Myocyte (in vitro differentiated cells): ENCODE measurements around the gene STX7. TPM values are rescaled to one million over a fixed set of nuclear protein-coding genes. Genes with fewer than 3 reads are reported as not detected.

Experiments used
- DNase-seq: peaks from one replicate; pipeline ENCODE4 v3.0.0-alpha.2; 2012; ENCODE audit warnings: low read depth
- total RNA-seq: library from RNA; depleted of rRNA; stranded (reverse); fragments of >200 nt; gene quantifications from 2 replicates; pipeline ENCODE4 v1.2.3, GENCODE V29; 2014

Gene STX7
- total RNA-seq, 1 donor from 2014 or later, result 28.3 TPM

- DNase-seq, result no peak
These were observed 98.6 kb downstream of the STX7 start for GRCh38 chr6:132414322-132414721.

- no peak for DNase-seq
These were observed 99.5 kb downstream of the STX7 start for GRCh38 chr6:132413499-132413802.

- DNase-seq, result no peak
These were observed 100.0 kb downstream of the STX7 start for GRCh38 chr6:132412656-132413498.

GRCh38 chr6:132411296-132411695 lies 101.6 kb downstream of the STX7 start:
- no peak for DNase-seq

- DNase-seq, result no peak
These were observed 102.1 kb downstream of the STX7 start for GRCh38 chr6:132410830-132411229.

- no peak for DNase-seq
These were observed 107.6 kb downstream of the STX7 start for GRCh38 chr6:132405143-132405915.

GRCh38 chr6:132404736-132405135 lies 108.2 kb downstream of the STX7 start:
- no peak for DNase-seq

GRCh38 chr6:132404330-132404729 lies 108.6 kb downstream of the STX7 start:
- DNase-seq, result no peak

GRCh38 chr6:132401618-132402285 lies 111.2 kb downstream of the STX7 start:
- DNase-seq, result no peak

- peak; percentile 57 for DNase-seq
These were observed 111.9 kb downstream of the STX7 start, which contains the start of gene MOXD1 for GRCh38 chr6:132400883-132401617. TSS of gene MOXD1 (minus strand) at chr6:132401475. CDS start at chr6:132401426, 49 bp downstream.

- DNase-seq, result no peak
These were observed 112.4 kb downstream of the STX7 start for GRCh38 chr6:132400555-132400882.

- no peak for DNase-seq
These were observed 113.4 kb downstream of the STX7 start for GRCh38 chr6:132399376-132400074.

Other genes with a start within 250 kb of the STX7 start
- gene MOXD1, start 111.6 kb downstream of the STX7 start, total RNA-seq, result 4.5 and 6.5 TPM in 2 replicates
- not detected in 2 replicates for gene TAAR9, start 25.2 kb upstream of the STX7 start, total RNA-seq
- gene TAAR8, start 39.6 kb upstream of the STX7 start, total RNA-seq, result not detected in 2 replicates
- not detected in 2 replicates for gene TAAR6, start 57.2 kb upstream of the STX7 start, total RNA-seq
- gene TAAR5, start 76.6 kb upstream of the STX7 start, total RNA-seq, result not detected in 2 replicates
- not detected in 2 replicates for gene TAAR2, start 111.2 kb upstream of the STX7 start, total RNA-seq
- gene TAAR1, start 146.1 kb upstream of the STX7 start, total RNA-seq, result not detected in 2 replicates
- gene VNN1, start 200.9 kb upstream of the STX7 start, total RNA-seq, result 2.7 TPM in 2 replicates
- 0.16 TPM in 1 of 2 replicates, not detected in the other for gene VNN2, start 244.8 kb upstream of the STX7 start, total RNA-seq